ENCODE results near the gene STAT5B. TPM values are rescaled to one million over a fixed set of nuclear protein-coding genes. Genes with fewer than 3 reads are reported as not detected.
"Not testable (repeated sequence)": the region's sequence is repeated elsewhere in the genome, so short reads cannot be mapped to it uniquely, and the experiment has no call there.

Gene STAT5B
- polyA plus RNA-seq, 1 experiment = 34.0 TPM

- no peak overlapping the region for H3K4me3 ChIP-seq (ENCODE audit: low read depth, low read length)
- no peak overlapping the region for H3K27ac ChIP-seq (ENCODE audit: low read depth, low read length)
- CTCF ChIA-PET = interaction anchor here (0.5 to 1.4 kb wide), 3 partner anchors 26 to 77 kb away, joined by 3 to 12 read pairs (median 4); partner anchors contain the start of gene STAT5B
- TF ChIP-seq CTCF (IDR thresholded peaks at IDR 0.05; ENCODE audit: low read depth, low read length) = no peak
- H3K27me3 ChIP-seq (ENCODE audit: control insufficient read depth, insufficient read depth, low read length) = no peaks in the 10 kb centered on the region
- peaks cover 3% of the 10 kb centered on the region; the same call in 1 of the 2 replicates for H3K9me3 ChIP-seq (ENCODE audit: control insufficient read depth, insufficient read depth, low read length)
- POLR2A ChIA-PET = no interaction called here
- no peak for DNase-seq (ENCODE audit: low read depth, low spot score)
Measured at GRCh38 chr17:42249681-42250446, 26.3 kb downstream of the STAT5B start.

DNA sequence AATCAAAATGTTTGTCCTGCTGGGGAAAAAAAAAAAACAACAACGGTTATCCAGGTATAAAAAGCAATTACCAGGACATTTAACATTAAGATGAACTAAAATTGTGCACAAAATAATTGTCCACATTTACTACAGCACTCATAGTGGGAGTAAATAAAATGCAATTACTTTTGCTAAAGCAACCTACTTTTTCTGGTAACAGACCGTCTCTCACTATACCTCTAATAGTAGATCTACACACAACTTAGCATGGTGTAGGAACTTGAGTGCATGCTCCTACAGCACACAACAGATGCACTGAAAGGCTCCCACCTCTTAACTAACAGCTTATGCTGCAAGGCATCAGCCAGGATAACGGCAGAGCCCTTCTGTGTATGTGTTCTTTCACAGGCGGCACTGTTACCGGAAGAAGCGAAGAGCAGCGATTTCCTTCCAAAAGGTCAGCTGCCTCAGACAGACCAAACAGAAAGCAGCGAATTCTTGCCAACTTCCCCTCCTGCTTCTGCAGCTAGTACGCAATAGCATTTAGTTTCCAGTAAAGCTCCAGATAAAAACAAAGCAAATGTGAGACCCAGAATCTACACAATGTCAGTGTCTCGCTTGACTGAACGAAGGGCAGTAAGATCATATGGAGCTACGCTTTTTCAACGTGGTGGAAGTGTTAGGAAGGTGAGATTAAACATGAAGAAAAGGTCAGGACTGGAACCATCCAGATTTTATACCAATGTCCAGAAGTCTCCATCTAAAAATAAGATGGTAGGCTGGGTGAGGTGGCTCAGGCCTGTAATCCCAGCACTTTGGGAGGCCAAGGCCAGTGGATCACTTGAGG lies 27.6 kb downstream of the STAT5B start:
- DNase-seq (ENCODE audit: low read depth, low spot score) = peak; percentile 78
- H3K27ac ChIP-seq (ENCODE audit: low read depth, low read length) = peak overlapping the region; percentile 74
- H3K9me3 ChIP-seq (ENCODE audit: control insufficient read depth, insufficient read depth, low read length) = peaks cover 3% of the 10 kb centered on the region; the same call in 1 of the 2 replicates
- no peaks in the 10 kb centered on the region for H3K27me3 ChIP-seq (ENCODE audit: control insufficient read depth, insufficient read depth, low read length)
- POLR2A ChIA-PET = interaction anchor here (0.6 to 1.3 kb wide), 6 partner anchors 11 to 569 kb away, joined by 3 to 10 read pairs (median 4); partner anchors contain the start of genes CAVIN1, DNAJC7 and STAT5A
- no peak for TF ChIP-seq CTCF (IDR thresholded peaks at IDR 0.05; ENCODE audit: low read depth, low read length)
- H3K4me3 ChIP-seq (ENCODE audit: low read depth, low read length) = peak overlapping the region; percentile 52
- CTCF ChIA-PET = interaction anchor here (0.5 to 1.9 kb wide), 3 partner anchors 16 to 157 kb away, joined by 3 to 12 read pairs (median 5); no protein-coding TSS in a partner anchor

GRCh38 chr17:42247734-42248133 lies 28.5 kb downstream of the STAT5B start:
- Histone ChIP-seq H3K9me3 (ENCODE audit: control insufficient read depth, insufficient read depth, low read length) (peaks cover 3% of the 10 kb centered on the region; the same call in 1 of the 2 replicates), H3K27ac (ENCODE audit: low read depth, low read length) (peak overlapping the region; percentile 32), H3K4me3 (ENCODE audit: low read depth, low read length) (no peak overlapping the region), H3K27me3 (ENCODE audit: control insufficient read depth, insufficient read depth, low read length) (no peaks in the 10 kb centered on the region)
- POLR2A ChIA-PET = interaction anchor here (1.3 kb wide), 1 partner anchor 41 kb away, joined by 3 read pairs; the partner anchor contains the start of gene STAT5A
- DNase-seq (ENCODE audit: low read depth, low spot score) = peak; percentile 41
- no peak for TF ChIP-seq CTCF (IDR thresholded peaks at IDR 0.05; ENCODE audit: low read depth, low read length)
- CTCF ChIA-PET = interaction anchor here (1.0 to 1.9 kb wide), 2 partner anchors 15 to 26 kb away, joined by 5 to 12 read pairs; no protein-coding TSS in a partner anchor

DNA sequence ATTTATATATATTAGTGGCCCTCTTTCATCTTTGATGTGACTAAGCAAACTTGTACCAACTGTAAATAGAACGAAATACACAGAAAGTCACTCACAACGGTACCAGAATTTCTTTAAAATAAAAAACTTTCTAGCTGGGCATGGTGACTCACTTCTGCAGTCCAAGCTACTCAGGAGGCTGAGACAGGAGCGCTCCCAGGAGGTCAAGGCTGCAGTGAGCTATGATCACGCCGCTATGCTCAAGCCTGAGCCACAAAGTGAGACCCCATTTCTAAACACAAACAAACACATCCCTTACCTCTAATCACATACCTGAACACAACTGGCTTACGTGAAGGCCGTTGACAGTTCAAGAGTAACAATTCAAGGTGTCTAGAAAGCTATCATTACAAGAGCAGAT lies 29.7 kb downstream of the STAT5B start:
- no peaks in the 10 kb centered on the region for H3K27me3 ChIP-seq (ENCODE audit: control insufficient read depth, insufficient read depth, low read length)
- ChIA-PET CTCF (interaction anchor here (1.0 kb wide), 1 partner anchor 271 kb away, joined by 3 read pairs; no protein-coding TSS in a partner anchor), POLR2A (no interaction called here)
- DNase-seq (ENCODE audit: low read depth, low spot score) = no peak
- peaks cover 3% of the 10 kb centered on the region; the same call in 1 of the 2 replicates for H3K9me3 ChIP-seq (ENCODE audit: control insufficient read depth, insufficient read depth, low read length)
- H3K4me3 ChIP-seq (ENCODE audit: low read depth, low read length) = no peak overlapping the region
- H3K27ac ChIP-seq (ENCODE audit: low read depth, low read length) = no peak overlapping the region
- TF ChIP-seq CTCF (IDR thresholded peaks at IDR 0.05; ENCODE audit: low read depth, low read length) = no peak

- H3K27ac ChIP-seq (ENCODE audit: low read depth, low read length); H3K27me3 ChIP-seq (ENCODE audit: control insufficient read depth, insufficient read depth, low read length); DNase-seq (ENCODE audit: low read depth, low spot score); H3K4me3 ChIP-seq (ENCODE audit: low read depth, low read length); H3K9me3 ChIP-seq (ENCODE audit: control insufficient read depth, insufficient read depth, low read length); POLR2A ChIA-PET: not testable (repeated sequence)
- CTCF ChIA-PET = interaction anchor here (1.5 kb wide), 1 partner anchor 23 kb away, joined by 5 read pairs; no protein-coding TSS in a partner anchor
Measured at GRCh38 chr17:42245183-42245582, 31.0 kb downstream of the STAT5B start.

- H3K4me3 ChIP-seq (ENCODE audit: low read depth, low read length); POLR2A ChIA-PET; H3K9me3 ChIP-seq (ENCODE audit: control insufficient read depth, insufficient read depth, low read length); H3K27ac ChIP-seq (ENCODE audit: low read depth, low read length); DNase-seq (ENCODE audit: low read depth, low spot score); H3K27me3 ChIP-seq (ENCODE audit: control insufficient read depth, insufficient read depth, low read length): not testable (repeated sequence)
- CTCF ChIA-PET = interaction anchor here (1.5 kb wide), 1 partner anchor 22 kb away, joined by 5 read pairs; no protein-coding TSS in a partner anchor
Measured at GRCh38 chr17:42244116-42244515, 32.1 kb downstream of the STAT5B start.
